ENCODE results near the gene DGCR6L. TPM values are rescaled to one million over a fixed set of nuclear protein-coding genes. Genes with fewer than 3 reads are reported as not detected.
"Not testable (repeated sequence)": the region's sequence is repeated elsewhere in the genome, so short reads cannot be mapped to it uniquely, and the experiment has no call there.

Gene DGCR6L
- total RNA-seq, 1 experiment from 2014 or later, result 68.5 TPM

DNA sequence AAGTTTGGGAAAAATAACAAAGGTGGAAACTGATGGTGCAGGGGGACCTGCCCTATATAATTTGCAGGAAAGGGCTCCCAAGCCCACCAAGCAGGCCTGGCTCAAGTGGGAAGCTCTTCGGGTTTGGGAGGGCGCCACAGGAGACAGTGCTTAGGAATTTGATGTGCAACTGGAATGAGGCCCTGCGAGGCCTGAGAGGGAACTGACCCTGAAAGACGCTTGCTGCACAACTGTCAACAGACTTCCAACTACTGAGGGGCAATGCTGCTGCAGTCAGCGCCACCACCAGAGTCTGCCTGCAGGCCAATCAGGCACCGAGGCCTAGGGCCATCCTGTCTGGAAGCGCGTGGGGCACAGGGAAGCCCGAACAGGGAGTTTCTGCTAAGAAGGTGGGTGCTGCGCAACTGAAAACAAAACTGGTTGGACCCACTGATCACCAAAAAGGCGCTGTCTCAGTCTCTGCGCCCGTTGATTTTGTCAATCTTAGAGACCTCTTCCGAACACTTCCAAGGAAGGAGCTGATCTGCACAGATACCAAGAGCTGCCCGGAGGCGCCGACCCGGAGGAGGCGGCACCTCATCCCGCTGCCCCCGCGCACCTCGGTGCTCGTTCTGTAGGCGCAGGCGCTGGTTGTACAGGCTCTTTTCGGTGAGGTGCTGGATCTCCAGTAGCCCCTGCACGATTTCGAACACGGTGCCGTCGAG is 667 bp downstream of the DGCR6L start:
- POLR2A ChIA-PET, result interaction anchor here (0.8 kb wide), 1 partner anchor 75 kb away, joined by 3 read pairs; the partner anchor contains the start of gene ZNF74
- Mint-ChIP-seq H3K36me3 (no peaks in the 10 kb centered on the region), H3K4me3 (peak overlapping the region; percentile 91), H3K4me1 (peaks cover 37% of the 10 kb centered on the region), H3K9me3 (no peaks in the 10 kb centered on the region), H3K27ac (no peak overlapping the region), H3K27me3 (ENCODE audit: low read depth) (no peaks in the 10 kb centered on the region)
- CTCF ChIA-PET, result interaction anchor here (0.5 to 2.0 kb wide), 26 partner anchors 13 to 345 kb away, joined by 3 to 23 read pairs (median 4); partner anchors contain the start of gene ZNF74
- no peak for TF ChIP-seq ZNF671 (CRISPR knock-in tag; IDR thresholded peaks at IDR 0.05)
- TF ChIP-seq SMAD4 (CRISPR knock-in tag; IDR thresholded peaks at IDR 0.05), result no peak
- no peak for TF ChIP-seq SMAD3 (CRISPR knock-in tag; IDR thresholded peaks at IDR 0.05; ENCODE audit: borderline replicate concordance)
- no peak for TF ChIP-seq OVOL2 (CRISPR knock-in tag; IDR thresholded peaks at IDR 0.05; ENCODE audit: borderline replicate concordance)
- TF ChIP-seq RORB (CRISPR knock-in tag; IDR thresholded peaks at IDR 0.05), result no peak
- no peak for TF ChIP-seq TEAD1 (CRISPR knock-in tag; IDR thresholded peaks at IDR 0.05)
- TF ChIP-seq, protein P1, sequence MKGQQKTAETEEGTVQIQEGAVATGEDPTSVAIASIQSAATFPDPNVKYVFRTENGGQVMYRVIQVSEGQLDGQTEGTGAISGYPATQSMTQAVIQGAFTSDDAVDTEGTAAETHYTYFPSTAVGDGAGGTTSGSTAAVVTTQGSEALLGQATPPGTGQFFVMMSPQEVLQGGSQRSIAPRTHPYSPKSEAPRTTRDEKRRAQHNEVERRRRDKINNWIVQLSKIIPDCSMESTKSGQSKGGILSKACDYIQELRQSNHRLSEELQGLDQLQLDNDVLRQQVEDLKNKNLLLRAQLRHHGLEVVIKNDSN (CRISPR knock-in tag; IDR thresholded peaks at IDR 0.05), result no peak
- TF ChIP-seq, protein P2, sequence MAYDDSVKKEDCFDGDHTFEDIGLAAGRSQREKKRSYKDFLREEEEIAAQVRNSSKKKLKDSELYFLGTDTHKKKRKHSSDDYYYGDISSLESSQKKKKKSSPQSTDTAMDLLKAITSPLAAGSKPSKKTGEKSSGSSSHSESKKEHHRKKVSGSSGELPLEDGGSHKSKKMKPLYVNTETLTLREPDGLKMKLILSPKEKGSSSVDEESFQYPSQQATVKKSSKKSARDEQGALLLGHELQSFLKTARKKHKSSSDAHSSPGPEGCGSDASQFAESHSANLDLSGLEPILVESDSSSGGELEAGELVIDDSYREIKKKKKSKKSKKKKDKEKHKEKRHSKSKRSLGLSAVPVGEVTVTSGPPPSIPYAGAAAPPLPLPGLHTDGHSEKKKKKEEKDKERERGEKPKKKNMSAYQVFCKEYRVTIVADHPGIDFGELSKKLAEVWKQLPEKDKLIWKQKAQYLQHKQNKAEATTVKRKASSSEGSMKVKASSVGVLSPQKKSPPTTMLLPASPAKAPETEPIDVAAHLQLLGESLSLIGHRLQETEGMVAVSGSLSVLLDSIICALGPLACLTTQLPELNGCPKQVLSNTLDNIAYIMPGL (CRISPR knock-in tag; IDR thresholded peaks at IDR 0.05), result no peak
- TF ChIP-seq EMX1 (CRISPR knock-in tag; IDR thresholded peaks at IDR 0.05), result no peak
- no peak for TF ChIP-seq ZNF317 (CRISPR knock-in tag; IDR thresholded peaks at IDR 0.05; ENCODE audit: borderline replicate concordance, low read depth)
- no peak for TF ChIP-seq NFATC4 (CRISPR knock-in tag; IDR thresholded peaks at IDR 0.05)
- TF ChIP-seq JAZF1 (CRISPR knock-in tag; IDR thresholded peaks at IDR 0.05), result no peak
- TF ChIP-seq, protein P3, sequence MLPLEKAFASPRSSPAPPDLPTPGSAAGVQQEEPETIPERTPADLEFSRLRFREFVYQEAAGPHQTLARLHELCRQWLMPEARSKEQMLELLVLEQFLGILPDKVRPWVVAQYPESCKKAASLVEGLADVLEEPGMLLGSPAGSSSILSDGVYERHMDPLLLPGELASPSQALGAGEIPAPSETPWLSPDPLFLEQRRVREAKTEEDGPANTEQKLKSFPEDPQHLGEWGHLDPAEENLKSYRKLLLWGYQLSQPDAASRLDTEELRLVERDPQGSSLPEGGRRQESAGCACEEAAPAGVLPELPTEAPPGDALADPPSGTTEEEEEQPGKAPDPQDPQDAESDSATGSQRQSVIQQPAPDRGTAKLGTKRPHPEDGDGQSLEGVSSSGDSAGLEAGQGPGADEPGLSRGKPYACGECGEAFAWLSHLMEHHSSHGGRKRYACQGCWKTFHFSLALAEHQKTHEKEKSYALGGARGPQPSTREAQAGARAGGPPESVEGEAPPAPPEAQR (CRISPR knock-in tag; IDR thresholded peaks at IDR 0.05), result no peak
- no peak for TF ChIP-seq GTF2I (CRISPR knock-in tag; conservative IDR thresholded peaks at IDR 0.05)
- TF ChIP-seq, protein P4, sequence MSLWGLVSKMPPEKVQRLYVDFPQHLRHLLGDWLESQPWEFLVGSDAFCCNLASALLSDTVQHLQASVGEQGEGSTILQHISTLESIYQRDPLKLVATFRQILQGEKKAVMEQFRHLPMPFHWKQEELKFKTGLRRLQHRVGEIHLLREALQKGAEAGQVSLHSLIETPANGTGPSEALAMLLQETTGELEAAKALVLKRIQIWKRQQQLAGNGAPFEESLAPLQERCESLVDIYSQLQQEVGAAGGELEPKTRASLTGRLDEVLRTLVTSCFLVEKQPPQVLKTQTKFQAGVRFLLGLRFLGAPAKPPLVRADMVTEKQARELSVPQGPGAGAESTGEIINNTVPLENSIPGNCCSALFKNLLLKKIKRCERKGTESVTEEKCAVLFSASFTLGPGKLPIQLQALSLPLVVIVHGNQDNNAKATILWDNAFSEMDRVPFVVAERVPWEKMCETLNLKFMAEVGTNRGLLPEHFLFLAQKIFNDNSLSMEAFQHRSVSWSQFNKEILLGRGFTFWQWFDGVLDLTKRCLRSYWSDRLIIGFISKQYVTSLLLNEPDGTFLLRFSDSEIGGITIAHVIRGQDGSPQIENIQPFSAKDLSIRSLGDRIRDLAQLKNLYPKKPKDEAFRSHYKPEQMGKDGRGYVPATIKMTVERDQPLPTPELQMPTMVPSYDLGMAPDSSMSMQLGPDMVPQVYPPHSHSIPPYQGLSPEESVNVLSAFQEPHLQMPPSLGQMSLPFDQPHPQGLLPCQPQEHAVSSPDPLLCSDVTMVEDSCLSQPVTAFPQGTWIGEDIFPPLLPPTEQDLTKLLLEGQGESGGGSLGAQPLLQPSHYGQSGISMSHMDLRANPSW (CRISPR knock-in tag; conservative IDR thresholded peaks at IDR 0.05; ENCODE audit: low read depth), result no peak
- DNase-seq (ENCODE audit: low spot score), result peak; percentile 38
- ATAC-seq, result peak; percentile 34

DNA sequence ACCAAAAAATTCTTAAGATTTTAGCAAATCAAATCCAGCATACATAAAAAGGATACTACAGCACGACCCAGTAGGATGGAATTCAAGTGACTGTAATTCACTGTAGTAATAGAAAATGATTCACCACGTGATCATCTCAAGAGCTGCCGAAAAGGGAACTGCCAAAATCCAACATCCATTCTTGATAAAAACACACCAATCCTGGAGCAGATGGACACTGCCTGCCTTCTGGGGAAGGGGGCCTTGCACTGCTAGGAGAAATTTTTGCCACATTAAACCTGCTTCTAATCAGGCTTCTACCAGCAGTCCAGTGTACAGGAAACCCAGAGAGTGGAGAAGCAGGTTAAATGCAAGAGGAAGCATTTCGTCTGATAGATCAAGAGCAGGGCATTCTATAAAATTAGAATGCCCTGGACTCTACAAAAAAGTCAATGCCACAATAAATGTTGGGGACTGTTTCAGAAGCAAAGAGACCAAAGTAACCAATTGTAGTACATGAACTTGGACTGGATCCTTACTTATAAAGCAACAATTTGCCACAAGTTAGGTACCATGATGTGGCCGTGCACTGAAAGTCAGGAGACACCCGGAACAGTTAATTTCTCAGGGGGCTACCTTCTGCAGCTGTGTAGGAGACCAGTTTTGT is 1.7 kb downstream of the DGCR6L start:
- CTCF ChIA-PET, result interaction anchor here (0.6 to 2.3 kb wide), 9 partner anchors 18 to 138 kb away, joined by 3 to 23 read pairs (median 6); partner anchors contain the start of gene ZNF74
- POLR2A ChIA-PET; H3K27ac Mint-ChIP-seq; H3K36me3 Mint-ChIP-seq; ATAC-seq; DNase-seq (ENCODE audit: low spot score); H3K9me3 Mint-ChIP-seq; H3K27me3 Mint-ChIP-seq (ENCODE audit: low read depth): not testable (repeated sequence)
- peaks cover 36% of the 10 kb centered on the region for H3K4me1 Mint-ChIP-seq
- H3K4me3 Mint-ChIP-seq, result peak overlapping the region; percentile 91

Measured in WTC11 (cell line).